ENCODE measurements around the gene CNTN2. TPM values are rescaled to one million over a fixed set of nuclear protein-coding genes. Genes with fewer than 3 reads are reported as not detected.

The CNTN2 gene
- total RNA-seq, 1 experiment from 2014 or later, result not detected

DNA sequence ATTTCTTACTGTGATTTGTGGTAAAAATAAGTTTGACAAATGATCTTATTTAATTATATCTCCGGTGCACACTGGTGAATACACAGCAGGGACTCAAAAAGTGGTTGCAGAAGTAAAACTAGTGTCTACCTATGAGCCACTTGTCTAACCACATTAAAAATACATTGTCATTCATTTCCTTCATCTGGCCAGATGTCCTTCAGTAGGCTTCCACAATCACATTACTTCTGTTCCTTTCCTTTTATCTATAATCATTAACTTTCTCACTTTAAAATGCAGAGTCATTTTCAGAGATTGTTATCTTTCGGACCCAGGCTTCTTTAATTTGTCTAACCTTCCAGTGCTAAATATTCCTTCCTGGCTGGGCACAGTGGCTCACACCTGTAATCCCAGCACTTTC, 75.7 kb downstream of the CNTN2 start:
- TF ChIP-seq SIN3A (IDR thresholded peaks at IDR 0.05; ENCODE audit: borderline replicate concordance, insufficient read depth, low read depth, low read length) (no peak), POLR2AphosphoS5 (IDR thresholded peaks at IDR 0.05; ENCODE audit: low read depth, low read length) (no peak), TCF7L2 (IDR thresholded peaks at IDR 0.05; ENCODE audit: low read depth, low read length) (no peak)
- TF ChIP-seq, protein P1, sequence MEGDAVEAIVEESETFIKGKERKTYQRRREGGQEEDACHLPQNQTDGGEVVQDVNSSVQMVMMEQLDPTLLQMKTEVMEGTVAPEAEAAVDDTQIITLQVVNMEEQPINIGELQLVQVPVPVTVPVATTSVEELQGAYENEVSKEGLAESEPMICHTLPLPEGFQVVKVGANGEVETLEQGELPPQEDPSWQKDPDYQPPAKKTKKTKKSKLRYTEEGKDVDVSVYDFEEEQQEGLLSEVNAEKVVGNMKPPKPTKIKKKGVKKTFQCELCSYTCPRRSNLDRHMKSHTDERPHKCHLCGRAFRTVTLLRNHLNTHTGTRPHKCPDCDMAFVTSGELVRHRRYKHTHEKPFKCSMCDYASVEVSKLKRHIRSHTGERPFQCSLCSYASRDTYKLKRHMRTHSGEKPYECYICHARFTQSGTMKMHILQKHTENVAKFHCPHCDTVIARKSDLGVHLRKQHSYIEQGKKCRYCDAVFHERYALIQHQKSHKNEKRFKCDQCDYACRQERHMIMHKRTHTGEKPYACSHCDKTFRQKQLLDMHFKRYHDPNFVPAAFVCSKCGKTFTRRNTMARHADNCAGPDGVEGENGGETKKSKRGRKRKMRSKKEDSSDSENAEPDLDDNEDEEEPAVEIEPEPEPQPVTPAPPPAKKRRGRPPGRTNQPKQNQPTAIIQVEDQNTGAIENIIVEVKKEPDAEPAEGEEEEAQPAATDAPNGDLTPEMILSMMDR (IDR thresholded peaks at IDR 0.05), result no peak
- TF ChIP-seq, protein P2, sequence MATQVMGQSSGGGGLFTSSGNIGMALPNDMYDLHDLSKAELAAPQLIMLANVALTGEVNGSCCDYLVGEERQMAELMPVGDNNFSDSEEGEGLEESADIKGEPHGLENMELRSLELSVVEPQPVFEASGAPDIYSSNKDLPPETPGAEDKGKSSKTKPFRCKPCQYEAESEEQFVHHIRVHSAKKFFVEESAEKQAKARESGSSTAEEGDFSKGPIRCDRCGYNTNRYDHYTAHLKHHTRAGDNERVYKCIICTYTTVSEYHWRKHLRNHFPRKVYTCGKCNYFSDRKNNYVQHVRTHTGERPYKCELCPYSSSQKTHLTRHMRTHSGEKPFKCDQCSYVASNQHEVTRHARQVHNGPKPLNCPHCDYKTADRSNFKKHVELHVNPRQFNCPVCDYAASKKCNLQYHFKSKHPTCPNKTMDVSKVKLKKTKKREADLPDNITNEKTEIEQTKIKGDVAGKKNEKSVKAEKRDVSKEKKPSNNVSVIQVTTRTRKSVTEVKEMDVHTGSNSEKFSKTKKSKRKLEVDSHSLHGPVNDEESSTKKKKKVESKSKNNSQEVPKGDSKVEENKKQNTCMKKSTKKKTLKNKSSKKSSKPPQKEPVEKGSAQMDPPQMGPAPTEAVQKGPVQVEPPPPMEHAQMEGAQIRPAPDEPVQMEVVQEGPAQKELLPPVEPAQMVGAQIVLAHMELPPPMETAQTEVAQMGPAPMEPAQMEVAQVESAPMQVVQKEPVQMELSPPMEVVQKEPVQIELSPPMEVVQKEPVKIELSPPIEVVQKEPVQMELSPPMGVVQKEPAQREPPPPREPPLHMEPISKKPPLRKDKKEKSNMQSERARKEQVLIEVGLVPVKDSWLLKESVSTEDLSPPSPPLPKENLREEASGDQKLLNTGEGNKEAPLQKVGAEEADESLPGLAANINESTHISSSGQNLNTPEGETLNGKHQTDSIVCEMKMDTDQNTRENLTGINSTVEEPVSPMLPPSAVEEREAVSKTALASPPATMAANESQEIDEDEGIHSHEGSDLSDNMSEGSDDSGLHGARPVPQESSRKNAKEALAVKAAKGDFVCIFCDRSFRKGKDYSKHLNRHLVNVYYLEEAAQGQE (IDR thresholded peaks at IDR 0.05; ENCODE audit: insufficient read depth in 1 of 2, low read depth in 2 of 2, low read length in 1 of 2), result no peak
- CTCF ChIA-PET, result no interaction called here

DNA sequence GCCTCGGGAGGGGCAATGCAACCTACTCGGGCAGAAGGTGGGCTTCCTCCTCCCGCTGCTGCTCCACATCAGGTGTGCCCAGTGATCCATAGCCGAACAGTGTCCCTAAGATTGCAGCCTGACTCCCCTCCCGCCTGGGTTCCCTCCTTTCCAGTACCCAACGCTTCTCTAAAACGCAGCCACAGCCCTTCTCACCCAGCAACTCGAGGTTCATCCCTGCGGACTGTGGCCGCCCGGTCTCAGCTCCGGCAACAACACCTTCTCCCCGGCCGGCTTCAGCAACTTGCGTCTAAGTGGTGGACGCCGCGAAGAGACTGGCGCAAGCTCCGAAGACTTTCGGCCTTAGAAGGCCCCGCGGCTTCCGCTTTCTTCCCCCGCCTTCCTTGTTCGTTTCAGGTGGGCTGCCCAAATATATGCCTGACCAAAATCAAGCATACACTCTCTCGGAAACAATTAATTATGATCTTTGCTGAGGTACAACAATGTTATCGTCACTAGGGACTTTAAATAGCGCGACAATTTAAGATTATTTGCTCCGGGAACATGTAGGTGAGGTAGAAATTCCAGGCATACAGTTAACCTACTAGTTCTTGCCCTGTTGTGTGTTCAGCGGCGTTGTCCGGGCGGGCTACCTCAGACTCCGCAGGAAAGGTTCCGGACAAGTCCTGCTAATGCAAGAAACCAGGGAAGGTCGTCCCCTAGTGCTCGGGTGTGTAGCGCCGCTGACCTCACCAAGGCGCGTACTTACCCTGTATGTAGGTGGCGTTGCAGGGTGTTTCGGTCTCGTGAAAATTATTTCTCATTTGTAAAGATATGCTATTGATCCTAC, 78.9 kb downstream of the CNTN2 start, which contains the start of gene RBBP5:
TSS of gene RBBP5 (minus strand) at position 319 of the 829 bp plus-strand sequence. CDS start at position 214, 105 bp downstream.
- intact Hi-C loops (cut with micrococcal nuclease; ENCODE audit: unreplicated experiment) (loop anchor here (5.0 to 10.0 kb wide), 2 partner anchors 105 to 133 kb away; partner anchors contain the start of gene TMCC2), in situ Hi-C loops (cut with HindIII; ENCODE audit: low pct_unique_long_range_greater_than_20kb, low sequenced_read_pairs) (no loop called here)
- peak within 1 kb of the TSS; percentile 96 to 97 for H3K4me3 ChIP-seq (ENCODE audit: low read depth in 2 of 2, low read length in 2 of 2)
- POLR2A ChIA-PET, result interaction anchor here (0.6 kb wide), 2 partner anchors 33 to 195 kb away, joined by 3 read pairs; no protein-coding TSS in a partner anchor
- peaks cover 7% of the 10 kb centered on the region; the same call in 1 of the 2 replicates for H3K36me3 ChIP-seq (ENCODE audit: control insufficient read depth, insufficient read depth, low read length)
- H3K27ac ChIP-seq (ENCODE audit: low read length), result peak within 1 kb of the TSS; percentile 98
- no peaks in the 10 kb centered on the region for H3K9me3 ChIP-seq (ENCODE audit: control insufficient read depth, insufficient read depth, low read depth, low read length)
- TF ChIP-seq, protein P1 (IDR thresholded peaks at IDR 0.05), result peak; percentile 94
- peak; percentile 89 for TF ChIP-seq POLR2AphosphoS5 (IDR thresholded peaks at IDR 0.05; ENCODE audit: low read depth, low read length)
- TF ChIP-seq, protein P2 (IDR thresholded peaks at IDR 0.05; ENCODE audit: insufficient read depth in 1 of 2, low read depth in 2 of 2, low read length in 1 of 2), result peak in 1 of 2 experiments; percentile 27; a peak in 1 of 4 replicates
- no peak for TF ChIP-seq SIN3A (IDR thresholded peaks at IDR 0.05; ENCODE audit: borderline replicate concordance, insufficient read depth, low read depth, low read length)
- TF ChIP-seq TCF7L2 (IDR thresholded peaks at IDR 0.05; ENCODE audit: low read depth, low read length), result peak; percentile 56; the same call in 1 of the 2 replicates
- ATAC-seq, result peak; percentile 100
- DNase-seq (ENCODE audit: low read depth, low spot score), result peak; percentile 97
- CTCF ChIA-PET, result interaction anchor here (1.1 to 1.2 kb wide), 2 partner anchors 19 to 60 kb away, joined by 3 to 4 read pairs; no protein-coding TSS in a partner anchor
- H3K4me1 ChIP-seq (ENCODE audit: control insufficient read depth, insufficient read depth, low read length), result peaks cover 14% of the 10 kb centered on the region
- no TSS peak for BruUV-seq (replicated peaks)
- no peaks in the 10 kb centered on the region for H3K27me3 ChIP-seq (ENCODE audit: control insufficient read depth, insufficient read depth, low read length)

More for the DNA sequence above, 75.7 kb downstream of the CNTN2 start:
- POLR2A ChIA-PET, result no interaction called here
- H3K36me3 ChIP-seq (ENCODE audit: control insufficient read depth, insufficient read depth, low read length), result peaks cover 23% of the 10 kb centered on the region
- no peak overlapping the region for H3K27ac ChIP-seq (ENCODE audit: low read length)
- H3K4me3 ChIP-seq (ENCODE audit: low read depth in 2 of 2, low read length in 2 of 2), result no peak overlapping the region
- in situ Hi-C loops (cut with HindIII; ENCODE audit: low pct_unique_long_range_greater_than_20kb, low sequenced_read_pairs), result no loop called here
- intact Hi-C loops (cut with micrococcal nuclease; ENCODE audit: unreplicated experiment), result no loop called here
- H3K27me3 ChIP-seq (ENCODE audit: control insufficient read depth, insufficient read depth, low read length), result no peaks in the 10 kb centered on the region
- DNase-seq (ENCODE audit: low read depth, low spot score) (no peak), ATAC-seq (no peak)
- BruUV-seq (replicated peaks), result no TSS peak
- H3K9me3 ChIP-seq (ENCODE audit: control insufficient read depth, insufficient read depth, low read depth, low read length), result no peaks in the 10 kb centered on the region
- H3K4me1 ChIP-seq (ENCODE audit: control insufficient read depth, insufficient read depth, low read length), result peaks cover 14% of the 10 kb centered on the region

All from Panc1 (cell line).